Panc1 (cell line): Measurements from ENCODE around the gene SPRN.

Experiments used
- CTCF ChIP-seq: fragments of 450-650 bp; IDR thresholded peaks from 2 replicates; pipeline ENCODE4 v1.5.1; 2017; ENCODE audit warnings: mild to moderate bottlenecking
- REST ChIP-seq, 2 experiments: IDR thresholded peaks; 2 replicates each; pipeline ENCODE4 v1.6.1; 2011 to 2012; ENCODE audit warnings: low read depth in 2 of 2, control low read depth in 1 of 2, low read length in 1 of 2, mild to moderate bottlenecking in 1 of 2, moderate library complexity in 1 of 2; ENCODE audit not compliant: insufficient read depth in 1 of 2

GRCh38 chr10:133461027-133461426 is 36.6 kb upstream of the SPRN start:
- TF ChIP-seq CTCF (no peak), REST (IDR thresholded peaks at IDR 0.05; ENCODE audit: insufficient read depth in 1 of 2, low read depth in 2 of 2, low read length in 1 of 2) (no peak)
